ENCODE measurements around the gene NTM.

DNA sequence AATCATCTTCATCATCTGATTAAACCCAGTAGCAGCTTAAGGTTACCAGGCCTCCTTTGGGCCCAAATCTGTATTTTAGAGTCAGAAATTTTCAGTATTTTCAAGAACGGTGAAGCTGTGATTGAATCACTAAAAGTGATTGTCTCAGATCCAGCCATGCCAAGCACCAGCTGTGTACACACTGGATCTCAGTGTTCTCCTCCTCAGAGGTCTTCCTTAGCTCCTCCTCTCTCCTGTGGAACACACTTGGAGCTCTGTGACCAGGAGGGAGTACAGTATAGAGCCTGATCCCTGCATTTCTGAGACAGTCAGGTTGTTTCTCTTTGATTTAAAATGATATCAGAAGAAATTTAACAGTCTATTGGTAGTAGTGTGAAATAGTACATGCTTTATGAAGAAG is 401.1 kb downstream of the NTM start:
- no peak for TF ChIP-seq CTCF (IDR thresholded peaks at IDR 0.05)
- no peak for TF ChIP-seq POLR2AphosphoS5 (IDR thresholded peaks at IDR 0.05)

Data from breast epithelium (tissue), 3 donors.